A673 (cell line): Measurements from ENCODE around the gene PPP1CC. TPM values are rescaled to one million over a fixed set of nuclear protein-coding genes. Genes with fewer than 3 reads are reported as not detected.

Experiments
- BruUV-seq: library from RNA; stranded (reverse); fragments of 400-500 nt; replicated peaks from 2 replicates; lab custom pipeline; 2021; lab: Mats Ljungman, UMichigan
- CTCF ChIA-PET: fragments of 300-600 bp; sonication (Branson Sonifier 250); formaldehyde crosslinking; loops from one replicate; lab custom pipeline; 2022; ENCODE audit warnings: antibody characterized with exemption; lab: Charles Lee
- POLR2A ChIA-PET: fragments of 300-600 bp; sonication (Branson Sonifier 250); formaldehyde crosslinking; loops from one replicate; lab custom pipeline; 2022; ENCODE audit warnings: antibody characterized with exemption; ENCODE audit not compliant: low non-redundant PET; lab: Charles Lee
- DNase-seq: peaks from one replicate; pipeline ENCODE4 v3.0.0-alpha.2; 2015; ENCODE audit warnings: low spot score
- H3K27ac ChIP-seq: fragments of 200-600 bp; sonication (generic); 2 replicates; pipeline ENCODE4 v1.5.1; 2016; ENCODE audit warnings: mixed run types, low read depth, mild to moderate bottlenecking, mixed read lengths, antibody characterized with exemption, low read length; ENCODE audit not compliant: poor library complexity, severe bottlenecking
- H3K27me3 ChIP-seq: fragments of 200-600 bp; sonication (generic); replicated peaks from 2 replicates; pipeline ENCODE4 v1.6.1; 2017; ENCODE audit warnings: mixed run types, low read depth, mild to moderate bottlenecking, mixed read lengths, antibody characterized with exemption, low read length; ENCODE audit not compliant: insufficient read depth, poor library complexity
- H3K36me3 ChIP-seq: fragments of 200-600 bp; sonication (generic); 2 replicates; pipeline ENCODE4 v1.6.1; 2016; ENCODE audit warnings: mixed run types, mild to moderate bottlenecking, mixed read lengths, antibody characterized with exemption, low read length; ENCODE audit not compliant: insufficient read depth, poor library complexity, severe bottlenecking
- H3K4me1 ChIP-seq: fragments of 200-600 bp; sonication (generic); 2 replicates; pipeline ENCODE4 v1.6.1; 2017; ENCODE audit warnings: mixed run types, mild to moderate bottlenecking, mixed read lengths, antibody characterized with exemption, low read length; ENCODE audit not compliant: insufficient read depth, poor library complexity, severe bottlenecking
- H3K4me3 ChIP-seq: fragments of 200-600 bp; sonication (generic); 2 replicates; pipeline ENCODE4 v1.5.1; 2016; ENCODE audit warnings: low read depth, mixed run types, mild to moderate bottlenecking, mixed read lengths, low read length; ENCODE audit not compliant: poor library complexity, severe bottlenecking
- H3K9me3 ChIP-seq: fragments of 200-600 bp; sonication (generic); 2 replicates; pipeline ENCODE4 v1.6.1; 2016; ENCODE audit warnings: mixed run types, low read depth, mild to moderate bottlenecking, mixed read lengths, antibody characterized with exemption, low read length; ENCODE audit not compliant: poor library complexity, severe bottlenecking
- EZH2 ChIP-seq: fragments of 200-600 bp; sonication (generic); IDR thresholded peaks from 2 replicates; pipeline ENCODE4 v1.6.1; 2017; ENCODE audit warnings: borderline replicate concordance, low read depth, mild to moderate bottlenecking, mixed read lengths, antibody characterized with exemption, low read length; ENCODE audit not compliant: poor library complexity, severe bottlenecking
- intact Hi-C: fragments of 100-400 bp; cut with micrococcal nuclease; formaldehyde crosslinking; loops from one replicate; pipeline ENCODE4 v1.10.0; 2022; ENCODE audit not compliant: unreplicated experiment
- total RNA-seq: library from RNA; stranded (reverse); gene quantifications from 2 replicates; pipeline ENCODE4 v1.2.3, GENCODE V29; 2021
- TF ChIP-seq, protein P1 (sequence below): fragments of 300-800, 200-600 bp; sonication (generic); conservative IDR thresholded peaks from 2 replicates; pipeline ENCODE4 v1.5.1; 2017; ENCODE audit warnings: low read depth, mild to moderate bottlenecking, antibody characterized with exemption, low read length, moderate library complexity, mixed read lengths

The PPP1CC gene
- total RNA-seq, 1 experiment from 2014 or later: 268 TPM

DNA sequence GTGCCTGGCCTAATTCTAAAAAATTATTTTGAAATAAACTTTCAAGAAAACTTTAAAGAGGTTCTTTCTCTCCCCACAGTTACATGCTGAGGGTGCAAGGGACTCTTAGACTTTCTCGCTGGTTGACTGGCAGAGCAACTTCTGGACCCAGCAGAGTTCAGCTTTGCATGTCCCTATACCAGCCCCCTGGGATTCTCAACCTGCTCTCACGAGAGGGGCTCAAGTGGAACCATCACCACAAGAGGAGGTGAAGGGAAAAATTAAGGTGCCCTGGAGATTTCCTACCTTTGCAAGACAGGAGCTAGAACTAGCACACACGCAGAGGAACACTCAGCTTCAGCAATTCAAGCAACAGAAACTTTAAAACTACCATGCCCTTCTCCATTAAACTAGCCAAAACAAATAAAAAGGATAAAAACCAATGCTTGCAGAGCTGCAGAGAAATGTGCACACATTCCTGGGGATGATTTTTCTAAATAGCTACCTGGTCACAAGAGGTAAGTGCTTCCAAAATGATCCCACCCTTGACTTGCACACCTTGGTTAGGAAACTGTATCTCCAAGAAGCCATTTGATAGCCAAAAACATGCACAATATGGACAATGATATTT is 56.3 kb downstream of the PPP1CC start:
- ChIA-PET POLR2A (no interaction called here), CTCF (no interaction called here)
- Histone ChIP-seq H3K27me3 (no peaks in the 10 kb centered on the region), H3K27ac (no peak overlapping the region), H3K36me3 (no peaks in the 10 kb centered on the region), H3K9me3 (no peaks in the 10 kb centered on the region), H3K4me1 (peaks cover 4% of the 10 kb centered on the region), H3K4me3 (no peak overlapping the region)
- no peak for TF ChIP-seq EZH2
- TF ChIP-seq, protein P1, sequence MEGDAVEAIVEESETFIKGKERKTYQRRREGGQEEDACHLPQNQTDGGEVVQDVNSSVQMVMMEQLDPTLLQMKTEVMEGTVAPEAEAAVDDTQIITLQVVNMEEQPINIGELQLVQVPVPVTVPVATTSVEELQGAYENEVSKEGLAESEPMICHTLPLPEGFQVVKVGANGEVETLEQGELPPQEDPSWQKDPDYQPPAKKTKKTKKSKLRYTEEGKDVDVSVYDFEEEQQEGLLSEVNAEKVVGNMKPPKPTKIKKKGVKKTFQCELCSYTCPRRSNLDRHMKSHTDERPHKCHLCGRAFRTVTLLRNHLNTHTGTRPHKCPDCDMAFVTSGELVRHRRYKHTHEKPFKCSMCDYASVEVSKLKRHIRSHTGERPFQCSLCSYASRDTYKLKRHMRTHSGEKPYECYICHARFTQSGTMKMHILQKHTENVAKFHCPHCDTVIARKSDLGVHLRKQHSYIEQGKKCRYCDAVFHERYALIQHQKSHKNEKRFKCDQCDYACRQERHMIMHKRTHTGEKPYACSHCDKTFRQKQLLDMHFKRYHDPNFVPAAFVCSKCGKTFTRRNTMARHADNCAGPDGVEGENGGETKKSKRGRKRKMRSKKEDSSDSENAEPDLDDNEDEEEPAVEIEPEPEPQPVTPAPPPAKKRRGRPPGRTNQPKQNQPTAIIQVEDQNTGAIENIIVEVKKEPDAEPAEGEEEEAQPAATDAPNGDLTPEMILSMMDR: no peak
- intact Hi-C loops: no loop called here
- no peak for DNase-seq
- no TSS peak for BruUV-seq

DNA sequence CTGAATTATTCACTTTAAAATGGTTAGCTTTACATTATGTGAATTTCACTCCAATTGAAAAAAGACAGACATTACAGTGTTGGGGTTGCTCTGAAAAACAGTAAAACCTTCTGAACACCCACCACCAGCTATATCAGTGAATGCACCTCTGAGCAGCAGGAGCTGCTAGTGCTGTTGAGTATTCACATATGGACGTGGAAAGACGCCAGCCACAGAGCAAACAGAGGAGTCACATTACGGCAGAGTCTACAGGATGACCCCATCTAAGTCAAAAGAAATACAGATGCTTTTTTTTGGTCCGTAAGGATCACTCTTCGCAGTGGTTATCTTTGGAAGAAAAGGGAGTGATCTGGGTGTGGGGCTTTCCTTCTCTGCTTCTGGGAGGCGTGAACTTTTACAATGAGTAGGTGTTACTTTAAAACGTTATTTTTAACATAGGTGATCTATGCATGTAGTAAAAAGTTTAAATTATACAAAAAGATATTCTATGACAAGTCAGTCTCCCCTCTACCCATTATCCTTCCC is 58.3 kb downstream of the PPP1CC start:
- Histone ChIP-seq H3K4me3 (no peak overlapping the region), H3K27ac (no peak overlapping the region), H3K4me1 (peaks cover 2% of the 10 kb centered on the region), H3K36me3 (no peaks in the 10 kb centered on the region), H3K9me3 (no peaks in the 10 kb centered on the region), H3K27me3 (no peaks in the 10 kb centered on the region)
- no TSS peak for BruUV-seq
- intact Hi-C loops: no loop called here
- no peak for DNase-seq
- TF ChIP-seq, protein P1: no peak
- no peak for TF ChIP-seq EZH2
- POLR2A ChIA-PET: interaction anchor here (0.5 kb wide), 1 partner anchor 30 kb away, joined by 3 read pairs; no protein-coding TSS in a partner anchor
- CTCF ChIA-PET: no interaction called here

DNA sequence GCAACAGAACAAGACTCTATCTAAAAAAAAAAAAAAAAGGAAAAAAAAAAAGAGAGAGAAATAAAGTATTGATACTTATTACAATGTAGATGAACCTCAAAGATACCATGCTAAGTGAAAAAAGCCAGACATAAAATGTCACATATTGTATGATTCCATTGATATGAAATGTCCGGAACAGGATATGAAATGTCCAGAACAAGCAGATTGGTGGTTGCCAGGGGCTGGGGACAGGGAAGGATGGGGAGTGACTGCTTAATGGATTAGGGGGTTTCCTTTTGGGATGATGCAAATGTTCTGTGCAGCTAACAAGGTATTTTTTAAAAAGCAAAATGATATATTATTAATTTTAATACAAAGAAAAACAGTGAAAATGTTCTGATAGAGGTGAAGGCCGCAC is 58.8 kb downstream of the PPP1CC start:
- H3K27me3 ChIP-seq: no peaks in the 10 kb centered on the region

More for the DNA sequence above, 58.8 kb downstream of the PPP1CC start:
- Histone ChIP-seq H3K9me3 (no peaks in the 10 kb centered on the region), H3K27ac (no peak overlapping the region), H3K36me3 (no peaks in the 10 kb centered on the region), H3K4me3 (no peak overlapping the region), H3K4me1 (no peaks in the 10 kb centered on the region)
- intact Hi-C loops: no loop called here
- ChIA-PET CTCF (no interaction called here), POLR2A (no interaction called here)
- no peak for DNase-seq
- BruUV-seq: no TSS peak
- TF ChIP-seq EZH2: no peak
- TF ChIP-seq, protein P1: no peak
